Thyroid gland (tissue), 4 donors: ENCODE measurements around the gene CCDC24.

ENCODE experiments used
- POLR2A ChIP-seq, 2 donors: fragments of 450-650 bp; IDR thresholded peaks; one replicate each; pipeline ENCODE4 v1.6.1; 2017; ENCODE audit warnings: antibody characterized with exemption in 2 of 2, mild to moderate bottlenecking in 2 of 2, moderate library complexity in 1 of 2
- TF ChIP-seq, protein P1 (sequence below), 6 experiments: fragments of 200-600 bp in 3 of 6; fragments of 450-650 bp in 3 of 6; sonication (generic) in 3 of 6; IDR thresholded peaks; one replicate each; pipeline ENCODE4 v1.5.1; 2016 to 2019; ENCODE audit warnings: antibody characterized with exemption in 6 of 6, mild to moderate bottlenecking in 2 of 6, inconsistent platforms in 1 of 6, moderate library complexity in 1 of 6

DNA sequence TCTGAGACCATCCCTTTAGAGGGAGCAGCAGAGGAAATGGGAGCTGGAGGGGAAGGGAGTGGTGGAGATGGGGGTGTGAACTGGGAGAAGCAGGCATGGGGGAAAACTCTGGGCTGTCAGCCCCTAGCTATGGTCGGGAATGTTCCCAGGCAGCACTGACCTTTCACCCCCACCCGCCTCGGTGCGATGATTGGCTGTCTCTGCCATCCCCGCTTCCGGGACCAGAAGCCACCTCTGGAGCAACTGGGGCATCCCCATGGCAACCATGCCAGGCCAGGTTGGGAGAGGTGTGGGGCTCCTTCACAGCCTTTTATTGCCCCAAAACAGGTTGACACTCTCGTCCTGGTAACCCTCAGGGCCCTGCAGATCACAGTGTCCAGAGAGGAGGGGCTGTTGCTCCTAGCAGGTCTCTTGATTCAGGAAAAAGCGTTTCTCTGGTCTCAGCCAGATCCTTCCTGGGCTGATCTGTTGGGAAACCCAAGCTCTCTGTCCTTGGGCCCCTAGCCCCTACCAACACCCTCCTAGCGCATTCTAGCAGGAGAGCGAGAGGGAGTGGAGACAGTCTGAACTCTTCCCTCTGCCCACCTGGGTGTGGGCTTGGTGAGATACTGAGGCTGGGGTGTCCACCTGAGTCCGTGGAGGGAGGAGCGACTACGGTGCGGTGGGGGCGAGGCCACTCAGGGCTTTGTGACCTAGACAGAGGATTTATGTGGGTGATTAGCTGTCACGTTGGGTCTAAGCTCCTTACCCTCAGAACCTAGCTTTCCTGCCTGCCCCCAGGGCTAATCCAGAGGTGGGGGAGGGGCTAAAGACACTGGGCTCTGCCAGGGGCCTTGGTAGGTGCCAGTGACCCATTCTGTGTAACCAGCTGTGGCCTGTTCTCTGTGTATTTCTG, 52.0 kb downstream of the CCDC24 start:
- TF ChIP-seq, protein P1, sequence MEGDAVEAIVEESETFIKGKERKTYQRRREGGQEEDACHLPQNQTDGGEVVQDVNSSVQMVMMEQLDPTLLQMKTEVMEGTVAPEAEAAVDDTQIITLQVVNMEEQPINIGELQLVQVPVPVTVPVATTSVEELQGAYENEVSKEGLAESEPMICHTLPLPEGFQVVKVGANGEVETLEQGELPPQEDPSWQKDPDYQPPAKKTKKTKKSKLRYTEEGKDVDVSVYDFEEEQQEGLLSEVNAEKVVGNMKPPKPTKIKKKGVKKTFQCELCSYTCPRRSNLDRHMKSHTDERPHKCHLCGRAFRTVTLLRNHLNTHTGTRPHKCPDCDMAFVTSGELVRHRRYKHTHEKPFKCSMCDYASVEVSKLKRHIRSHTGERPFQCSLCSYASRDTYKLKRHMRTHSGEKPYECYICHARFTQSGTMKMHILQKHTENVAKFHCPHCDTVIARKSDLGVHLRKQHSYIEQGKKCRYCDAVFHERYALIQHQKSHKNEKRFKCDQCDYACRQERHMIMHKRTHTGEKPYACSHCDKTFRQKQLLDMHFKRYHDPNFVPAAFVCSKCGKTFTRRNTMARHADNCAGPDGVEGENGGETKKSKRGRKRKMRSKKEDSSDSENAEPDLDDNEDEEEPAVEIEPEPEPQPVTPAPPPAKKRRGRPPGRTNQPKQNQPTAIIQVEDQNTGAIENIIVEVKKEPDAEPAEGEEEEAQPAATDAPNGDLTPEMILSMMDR (IDR thresholded peaks at IDR 0.05), result no peak
- no peak for TF ChIP-seq POLR2A (IDR thresholded peaks at IDR 0.05)
